Type B pancreatic cell (in vitro differentiated cells): ENCODE data around the gene CEMIP. TPM values are rescaled to one million over a fixed set of nuclear protein-coding genes. Genes with fewer than 3 reads are reported as not detected.

Experiments
- DNase-seq: peaks from one replicate; pipeline ENCODE4 v3.0.0; 2021; ENCODE audit warnings: mixed read lengths; ENCODE audit not compliant: unreplicated experiment; ENCODE audit errors: extremely low spot score
- H3K27ac Mint-ChIP-seq: 2 replicates; pipeline ENCODE4 v1.8.0; 2021; ENCODE audit warnings: mild to moderate bottlenecking, mixed read lengths
- H3K27me3 Mint-ChIP-seq: 2 replicates; pipeline ENCODE4 v1.8.0; 2021; ENCODE audit warnings: mixed read lengths
- H3K36me3 Mint-ChIP-seq: 2 replicates; pipeline ENCODE4 v1.8.0; 2021; ENCODE audit warnings: mixed read lengths
- H3K4me1 Mint-ChIP-seq: one replicate; pipeline ENCODE4 v1.8.0; 2021; ENCODE audit warnings: mixed read lengths; ENCODE audit not compliant: unreplicated experiment
- H3K4me3 Mint-ChIP-seq: 2 replicates; pipeline ENCODE4 v1.8.0; 2021; ENCODE audit warnings: mild to moderate bottlenecking, mixed read lengths
- H3K9me3 Mint-ChIP-seq: 2 replicates; pipeline ENCODE4 v1.8.0; 2021; ENCODE audit warnings: mixed read lengths
- CTCF ChIP-seq: fragments of 200-600 bp; sonication (generic); conservative IDR thresholded peaks from 2 replicates; pipeline ENCODE4 v1.5.0; 2021; ENCODE audit warnings: antibody characterized with exemption, mild to moderate bottlenecking
- microRNA-seq: library from miRNA; unstranded; fragments of <30 nt; microRNA quantifications from one replicate; pipeline ENCODE4, GENCODE V29; 2020
- total RNA-seq: library from RNA; stranded (reverse); gene quantifications from 2 replicates; pipeline ENCODE4 v1.2.1, GENCODE V29; 2021; ENCODE audit warnings: low replicate concordance

CEMIP gene
- total RNA-seq, 1 donor from 2014 or later, result 16.4 TPM

- peaks cover 22% of the 10 kb centered on the region for H3K4me1 Mint-ChIP-seq
Observed at GRCh38 chr15:81000144-81000623, 221.0 kb downstream of the CEMIP start.

GRCh38 chr15:81000624-81001151, 221.5 kb downstream of the CEMIP start, which contains the start of gene TLNRD1:
Gene TLNRD1 (plus strand): TSS chr15:81000923. CDS start chr15:81002272, 1,349 bp downstream.
- no peak for TF ChIP-seq CTCF
- no peaks in the 10 kb centered on the region for H3K9me3 Mint-ChIP-seq
- H3K27ac Mint-ChIP-seq, result peak within 1 kb of the TSS; percentile 95
- DNase-seq, result peak; percentile 87
- H3K4me1 Mint-ChIP-seq, result peaks cover 27% of the 10 kb centered on the region
- H3K36me3 Mint-ChIP-seq, result peaks cover 11% of the 10 kb centered on the region
- H3K27me3 Mint-ChIP-seq, result no peaks in the 10 kb centered on the region
- peak within 1 kb of the TSS; percentile 98 for H3K4me3 Mint-ChIP-seq

More at GRCh38 chr15:81000144-81000623, 221.0 kb downstream of the CEMIP start:
- H3K9me3 Mint-ChIP-seq, result no peaks in the 10 kb centered on the region
- no peak for DNase-seq
- peak overlapping the region; percentile 98 for H3K4me3 Mint-ChIP-seq
- H3K36me3 Mint-ChIP-seq, result peaks cover 11% of the 10 kb centered on the region
- TF ChIP-seq CTCF, result no peak
- peak overlapping the region; percentile 95 for H3K27ac Mint-ChIP-seq
- no peaks in the 10 kb centered on the region for H3K27me3 Mint-ChIP-seq

Small RNA genes within 50 kb of the gene (microRNA-seq; reads per million reads assigned to microRNA genes)
- gene MIR4514 (not detected), gene MIR549A (not detected)

Other genes starting within 250 kb of the CEMIP start
- 41.0 and 66.3 TPM in 2 replicates for gene ABHD17C, start 84.1 kb upstream of the CEMIP start, total RNA-seq
- 30.7 and 36.6 TPM in 2 replicates for gene MESD, start 210.4 kb downstream of the CEMIP start, total RNA-seq
- gene TLNRD1, start 221.6 kb downstream of the CEMIP start, total RNA-seq, result 16.7 and 20.1 TPM in 2 replicates